H1 (cell line): ENCODE results near the gene GDI2.

ENCODE experiments used
- BCL11A ChIP-seq, 2 experiments: IDR thresholded peaks; one replicate each; pipeline ENCODE4 v1.6.1; 2011; ENCODE audit warnings: low read depth in 2 of 2, low read length in 2 of 2, mild to moderate bottlenecking in 2 of 2
- BRCA1 ChIP-seq: IDR thresholded peaks from 2 replicates; pipeline ENCODE4 v1.6.1; 2012; ENCODE audit warnings: low read depth, low read length, improper control_type of control experiment
- CTCF ChIP-seq, 3 experiments: IDR thresholded peaks; 1 replicate in 2 of 3; 2 replicates in 1 of 3; pipeline versions ENCODE4 v1.5.1 to v1.6.1; 2011; ENCODE audit warnings: low read length in 3 of 3, mild to moderate bottlenecking in 3 of 3, inconsistent platforms in 2 of 3, low read depth in 1 of 3, moderate library complexity in 1 of 3; ENCODE audit not compliant: insufficient read depth in 1 of 3; ENCODE audit errors: control extremely low read depth in 1 of 3
- EGR1 ChIP-seq: IDR thresholded peaks from 2 replicates; pipeline ENCODE4 v1.6.1; 2011; ENCODE audit warnings: low read depth, low read length, borderline replicate concordance
- MAX ChIP-seq: IDR thresholded peaks from 2 replicates; pipeline ENCODE4 v1.6.1; 2012; ENCODE audit warnings: inconsistent platforms
- PHF8 ChIP-seq: fragments of 200-600 bp; sonication (generic); conservative IDR thresholded peaks from 2 replicates; pipeline ENCODE4 v1.7.1; 2012; ENCODE audit warnings: low read depth, mild to moderate bottlenecking, inconsistent platforms, low read length, moderate library complexity
- POLR2A ChIP-seq, 2 experiments: IDR thresholded peaks; 1 replicate in 1 of 2; 2 replicates in 1 of 2; pipeline ENCODE4 v1.6.1; 2011; ENCODE audit warnings: low read depth in 2 of 2, low read length in 2 of 2, mild to moderate bottlenecking in 2 of 2; ENCODE audit errors: control extremely low read depth in 1 of 2
- POLR2AphosphoS5 ChIP-seq: IDR thresholded peaks from 2 replicates; pipeline ENCODE4 v1.6.1; 2011; ENCODE audit warnings: low read depth, low read length
- RXRA ChIP-seq: IDR thresholded peaks from 2 replicates; pipeline ENCODE4 v1.6.1; 2011; ENCODE audit warnings: low read depth, mild to moderate bottlenecking, low read length, moderate library complexity; ENCODE audit not compliant: insufficient read depth
- SP2 ChIP-seq: IDR thresholded peaks from 2 replicates; pipeline ENCODE4 v1.6.1; 2012; ENCODE audit warnings: mild to moderate bottlenecking, low read length, inconsistent platforms
- TAF1 ChIP-seq: IDR thresholded peaks from 2 replicates; pipeline ENCODE4 v1.6.1; 2011; ENCODE audit warnings: mild to moderate bottlenecking, low read depth, low read length
- TAF7 ChIP-seq: optimal IDR thresholded peaks from 2 replicates; pipeline ENCODE3; 2011; ENCODE audit warnings: low read depth, mild to moderate bottlenecking, inconsistent platforms, low read length, moderate library complexity, borderline replicate concordance
- TF ChIP-seq, protein P1 (sequence below): IDR thresholded peaks from 2 replicates; pipeline ENCODE4 v1.6.1; 2012; ENCODE audit warnings: low read length, inconsistent platforms

- TF ChIP-seq EGR1 (no peak), POLR2AphosphoS5 (no peak), SP2 (no peak), BRCA1 (no peak), BCL11A (IDR thresholded peaks at IDR 0.05; ENCODE audit: low read depth in 2 of 2, low read length in 2 of 2) (no peak), POLR2A (IDR thresholded peaks at IDR 0.05; ENCODE audit: control extremely low read depth in 1 of 2, low read depth in 2 of 2, low read length in 2 of 2) (no peak), PHF8 (no peak), CTCF (IDR thresholded peaks at IDR 0.05; ENCODE audit: control extremely low read depth in 1 of 3, insufficient read depth in 1 of 3, low read depth in 1 of 3, low read length in 3 of 3) (no peak), TAF7 (no peak), MAX (no peak), TAF1 (no peak), RXRA (no peak)
- TF ChIP-seq, protein P1, sequence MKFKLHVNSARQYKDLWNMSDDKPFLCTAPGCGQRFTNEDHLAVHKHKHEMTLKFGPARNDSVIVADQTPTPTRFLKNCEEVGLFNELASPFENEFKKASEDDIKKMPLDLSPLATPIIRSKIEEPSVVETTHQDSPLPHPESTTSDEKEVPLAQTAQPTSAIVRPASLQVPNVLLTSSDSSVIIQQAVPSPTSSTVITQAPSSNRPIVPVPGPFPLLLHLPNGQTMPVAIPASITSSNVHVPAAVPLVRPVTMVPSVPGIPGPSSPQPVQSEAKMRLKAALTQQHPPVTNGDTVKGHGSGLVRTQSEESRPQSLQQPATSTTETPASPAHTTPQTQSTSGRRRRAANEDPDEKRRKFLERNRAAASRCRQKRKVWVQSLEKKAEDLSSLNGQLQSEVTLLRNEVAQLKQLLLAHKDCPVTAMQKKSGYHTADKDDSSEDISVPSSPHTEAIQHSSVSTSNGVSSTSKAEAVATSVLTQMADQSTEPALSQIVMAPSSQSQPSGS, result no peak
Measured at GRCh38 chr10:5752301-5752871, 60.8 kb downstream of the GDI2 start.
